Measurements from ENCODE around the gene AKAP7.
"Not testable (repeated sequence)": the region's sequence is repeated elsewhere in the genome, so short reads cannot be mapped to it uniquely, and the experiment has no call there.

AKAP7 gene

GRCh38 chr6:131135244-131136020, at the start of gene AKAP7:
Gene AKAP7 (plus strand): TSS chr6:131135467. CDS start chr6:131135764, 297 bp downstream.
- TF ChIP-seq, protein P1, sequence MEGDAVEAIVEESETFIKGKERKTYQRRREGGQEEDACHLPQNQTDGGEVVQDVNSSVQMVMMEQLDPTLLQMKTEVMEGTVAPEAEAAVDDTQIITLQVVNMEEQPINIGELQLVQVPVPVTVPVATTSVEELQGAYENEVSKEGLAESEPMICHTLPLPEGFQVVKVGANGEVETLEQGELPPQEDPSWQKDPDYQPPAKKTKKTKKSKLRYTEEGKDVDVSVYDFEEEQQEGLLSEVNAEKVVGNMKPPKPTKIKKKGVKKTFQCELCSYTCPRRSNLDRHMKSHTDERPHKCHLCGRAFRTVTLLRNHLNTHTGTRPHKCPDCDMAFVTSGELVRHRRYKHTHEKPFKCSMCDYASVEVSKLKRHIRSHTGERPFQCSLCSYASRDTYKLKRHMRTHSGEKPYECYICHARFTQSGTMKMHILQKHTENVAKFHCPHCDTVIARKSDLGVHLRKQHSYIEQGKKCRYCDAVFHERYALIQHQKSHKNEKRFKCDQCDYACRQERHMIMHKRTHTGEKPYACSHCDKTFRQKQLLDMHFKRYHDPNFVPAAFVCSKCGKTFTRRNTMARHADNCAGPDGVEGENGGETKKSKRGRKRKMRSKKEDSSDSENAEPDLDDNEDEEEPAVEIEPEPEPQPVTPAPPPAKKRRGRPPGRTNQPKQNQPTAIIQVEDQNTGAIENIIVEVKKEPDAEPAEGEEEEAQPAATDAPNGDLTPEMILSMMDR (IDR thresholded peaks at IDR 0.05; ENCODE audit: low read depth, low read length), result no peak
- DNase-seq (ENCODE audit: low read depth, low spot score), result peak; percentile 57

GRCh38 chr6:131090339-131090738, 44.9 kb upstream of the AKAP7 start:
- in situ Hi-C loops (cut with HindIII; ENCODE audit: low sequenced_read_pairs); H3K4me3 ChIP-seq (ENCODE audit: low read depth, low read length); DNase-seq (ENCODE audit: low read depth, low spot score): not testable (repeated sequence)

More at GRCh38 chr6:131135244-131136020, at the start of gene AKAP7:
- peak within 1 kb of the TSS; percentile 62 for H3K4me3 ChIP-seq (ENCODE audit: low read depth, low read length)
- in situ Hi-C loops (cut with HindIII; ENCODE audit: low sequenced_read_pairs), result no loop called here

GRCh38 chr6:131091944-131092343, 43.3 kb upstream of the AKAP7 start:
- DNase-seq (ENCODE audit: low read depth, low spot score); in situ Hi-C loops (cut with HindIII; ENCODE audit: low sequenced_read_pairs); H3K4me3 ChIP-seq (ENCODE audit: low read depth, low read length): not testable (repeated sequence)

GRCh38 chr6:131093334-131093733, 41.9 kb upstream of the AKAP7 start:
- no peak overlapping the region for H3K4me3 ChIP-seq (ENCODE audit: low read depth, low read length)
- in situ Hi-C loops (cut with HindIII; ENCODE audit: low sequenced_read_pairs), result no loop called here
- DNase-seq (ENCODE audit: low read depth, low spot score), result no peak
- TF ChIP-seq, protein P1 (IDR thresholded peaks at IDR 0.05; ENCODE audit: low read depth, low read length), result no peak

- H3K4me3 ChIP-seq (ENCODE audit: low read depth, low read length), result no peak overlapping the region
- DNase-seq (ENCODE audit: low read depth, low spot score), result no peak
- in situ Hi-C loops (cut with HindIII; ENCODE audit: low sequenced_read_pairs), result no loop called here
- TF ChIP-seq, protein P1 (IDR thresholded peaks at IDR 0.05; ENCODE audit: low read depth, low read length), result no peak
Observed at GRCh38 chr6:131096786-131097185, 38.5 kb upstream of the AKAP7 start.

DNA sequence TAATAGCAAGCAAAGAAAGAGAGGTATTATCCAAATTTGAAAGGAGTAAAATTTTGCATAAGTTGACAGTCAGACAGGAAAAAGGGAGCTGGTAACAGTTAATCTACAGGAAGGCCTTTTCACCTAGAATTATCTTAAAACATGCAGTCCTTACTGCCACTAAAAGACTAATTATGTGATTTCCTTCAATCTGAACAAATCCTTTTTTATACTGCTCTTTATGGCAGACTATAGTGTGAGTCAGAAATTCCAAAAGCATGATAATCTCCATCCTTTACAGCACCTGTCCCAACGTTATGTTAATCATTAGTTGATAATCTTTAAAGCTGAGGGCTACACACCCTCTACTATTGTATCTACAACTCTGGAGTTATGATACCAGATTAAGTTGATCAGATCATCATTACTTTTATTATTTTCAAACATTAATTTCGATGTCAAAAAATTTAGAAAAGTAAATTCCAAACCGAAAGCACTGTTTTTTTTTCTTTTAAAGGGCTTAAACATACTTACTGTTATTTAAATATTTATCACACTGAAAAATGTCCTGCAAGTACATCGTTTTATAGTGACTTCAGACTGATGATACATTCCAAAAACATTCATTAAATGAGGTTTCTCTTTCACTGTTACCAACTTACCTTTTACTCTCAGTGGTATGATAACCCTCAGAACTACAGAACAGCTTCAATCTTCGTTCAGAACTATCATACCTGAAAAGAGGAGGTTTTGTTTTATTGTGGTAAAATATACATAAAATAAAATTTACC, 33.2 kb upstream of the AKAP7 start:
- no peak overlapping the region for H3K4me3 ChIP-seq (ENCODE audit: low read depth, low read length)
- in situ Hi-C loops (cut with HindIII; ENCODE audit: low sequenced_read_pairs), result no loop called here
- peak; percentile 59 for DNase-seq (ENCODE audit: low read depth, low spot score)
- TF ChIP-seq, protein P1 (IDR thresholded peaks at IDR 0.05; ENCODE audit: low read depth, low read length), result no peak

- in situ Hi-C loops (cut with HindIII; ENCODE audit: low sequenced_read_pairs), result no loop called here
- no peak overlapping the region for H3K4me3 ChIP-seq (ENCODE audit: low read depth, low read length)
- DNase-seq (ENCODE audit: low read depth, low spot score), result peak; percentile 87
- TF ChIP-seq, protein P1 (IDR thresholded peaks at IDR 0.05; ENCODE audit: low read depth, low read length), result no peak
Observed at GRCh38 chr6:131103296-131103695, 32.0 kb upstream of the AKAP7 start.
